WTC11 (cell line): Measurements from ENCODE around the gene GALNT11.

ENCODE experiments used
- ATF3 ChIP-seq: sonication (generic); formaldehyde crosslinking; conservative IDR thresholded peaks from 2 replicates; pipeline ENCODE4 v1.8.1; 2022; ENCODE audit warnings: mild to moderate bottlenecking, missing genetic modification reagents
- ESRRA ChIP-seq: sonication (generic); formaldehyde crosslinking; IDR thresholded peaks from 2 replicates; pipeline ENCODE4 v1.8.1; 2022; ENCODE audit warnings: mild to moderate bottlenecking, missing genetic modification reagents, borderline replicate concordance
- ETV6 ChIP-seq: sonication (generic); formaldehyde crosslinking; IDR thresholded peaks from 2 replicates; pipeline ENCODE4 v1.8.1; 2022; ENCODE audit warnings: mild to moderate bottlenecking, missing genetic modification reagents
- IRF1 ChIP-seq: sonication (generic); formaldehyde crosslinking; IDR thresholded peaks from 2 replicates; pipeline ENCODE4 v1.8.0; 2023; ENCODE audit warnings: missing genetic modification reagents
- NR3C1 ChIP-seq: sonication (generic); formaldehyde crosslinking; conservative IDR thresholded peaks from 2 replicates; pipeline ENCODE4 v1.8.1; 2023; ENCODE audit warnings: low read depth, mild to moderate bottlenecking, missing genetic modification reagents
- SP1 ChIP-seq: sonication (generic); formaldehyde crosslinking; conservative IDR thresholded peaks from 2 replicates; pipeline ENCODE4 v1.8.1; 2022; ENCODE audit warnings: missing genetic modification reagents
- TEAD4 ChIP-seq: sonication (generic); formaldehyde crosslinking; IDR thresholded peaks from 2 replicates; pipeline ENCODE4 v1.8.0; 2022; ENCODE audit warnings: mild to moderate bottlenecking, missing genetic modification reagents
- TP53 ChIP-seq: sonication (generic); formaldehyde crosslinking; IDR thresholded peaks from 2 replicates; pipeline ENCODE4 v1.8.1; 2023; ENCODE audit warnings: mild to moderate bottlenecking, missing genetic modification reagents
- ZNF512 ChIP-seq: sonication (generic); formaldehyde crosslinking; IDR thresholded peaks from 2 replicates; pipeline ENCODE4 v1.8.1; 2022; ENCODE audit warnings: missing genetic modification reagents, borderline replicate concordance
- TF ChIP-seq, protein P1 (sequence below): fragments of 200-600 bp; IDR thresholded peaks from 2 replicates; pipeline ENCODE4 v1.8.0; 2022; ENCODE audit warnings: antibody characterized with exemption
- TF ChIP-seq, protein P2 (sequence below): sonication (generic); formaldehyde crosslinking; IDR thresholded peaks from 2 replicates; pipeline ENCODE4 v1.8.1; 2023; ENCODE audit warnings: mild to moderate bottlenecking, missing genetic modification reagents
- TF ChIP-seq, protein P3 (sequence below): sonication (generic); formaldehyde crosslinking; IDR thresholded peaks from 2 replicates; pipeline ENCODE4 v1.8.1; 2023; ENCODE audit warnings: mild to moderate bottlenecking, moderate library complexity, missing genetic modification reagents

DNA sequence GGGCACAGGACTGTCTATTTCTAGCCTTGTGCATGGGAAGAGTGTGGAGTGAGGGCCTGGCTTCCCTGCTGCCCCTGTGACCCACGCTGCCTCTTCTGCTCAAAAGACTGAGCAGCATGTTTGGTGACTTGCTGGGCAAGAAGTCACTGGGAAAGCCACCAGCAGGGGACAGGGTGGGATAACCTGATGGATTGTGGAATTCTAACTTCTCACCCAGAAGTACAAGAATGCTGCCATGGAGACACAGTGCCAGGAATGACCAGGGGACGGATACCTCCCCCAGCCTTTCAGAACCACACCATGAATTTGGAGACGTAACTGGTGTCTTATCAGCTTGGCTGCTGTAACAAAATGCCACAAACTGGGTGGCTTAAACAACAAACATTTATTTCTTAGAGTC lies 40.9 kb upstream of the GALNT11 start:
- TF ChIP-seq SP1 (no peak), TEAD4 (no peak), ATF3 (CRISPR knock-in tag) (no peak), NR3C1 (CRISPR knock-in tag) (no peak), ESRRA (CRISPR knock-in tag) (no peak), TP53 (CRISPR knock-in tag) (no peak), IRF1 (no peak), ZNF512 (CRISPR knock-in tag) (no peak), ETV6 (CRISPR knock-in tag) (no peak)
- TF ChIP-seq, protein P1, sequence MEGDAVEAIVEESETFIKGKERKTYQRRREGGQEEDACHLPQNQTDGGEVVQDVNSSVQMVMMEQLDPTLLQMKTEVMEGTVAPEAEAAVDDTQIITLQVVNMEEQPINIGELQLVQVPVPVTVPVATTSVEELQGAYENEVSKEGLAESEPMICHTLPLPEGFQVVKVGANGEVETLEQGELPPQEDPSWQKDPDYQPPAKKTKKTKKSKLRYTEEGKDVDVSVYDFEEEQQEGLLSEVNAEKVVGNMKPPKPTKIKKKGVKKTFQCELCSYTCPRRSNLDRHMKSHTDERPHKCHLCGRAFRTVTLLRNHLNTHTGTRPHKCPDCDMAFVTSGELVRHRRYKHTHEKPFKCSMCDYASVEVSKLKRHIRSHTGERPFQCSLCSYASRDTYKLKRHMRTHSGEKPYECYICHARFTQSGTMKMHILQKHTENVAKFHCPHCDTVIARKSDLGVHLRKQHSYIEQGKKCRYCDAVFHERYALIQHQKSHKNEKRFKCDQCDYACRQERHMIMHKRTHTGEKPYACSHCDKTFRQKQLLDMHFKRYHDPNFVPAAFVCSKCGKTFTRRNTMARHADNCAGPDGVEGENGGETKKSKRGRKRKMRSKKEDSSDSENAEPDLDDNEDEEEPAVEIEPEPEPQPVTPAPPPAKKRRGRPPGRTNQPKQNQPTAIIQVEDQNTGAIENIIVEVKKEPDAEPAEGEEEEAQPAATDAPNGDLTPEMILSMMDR: no peak
- TF ChIP-seq, protein P2, sequence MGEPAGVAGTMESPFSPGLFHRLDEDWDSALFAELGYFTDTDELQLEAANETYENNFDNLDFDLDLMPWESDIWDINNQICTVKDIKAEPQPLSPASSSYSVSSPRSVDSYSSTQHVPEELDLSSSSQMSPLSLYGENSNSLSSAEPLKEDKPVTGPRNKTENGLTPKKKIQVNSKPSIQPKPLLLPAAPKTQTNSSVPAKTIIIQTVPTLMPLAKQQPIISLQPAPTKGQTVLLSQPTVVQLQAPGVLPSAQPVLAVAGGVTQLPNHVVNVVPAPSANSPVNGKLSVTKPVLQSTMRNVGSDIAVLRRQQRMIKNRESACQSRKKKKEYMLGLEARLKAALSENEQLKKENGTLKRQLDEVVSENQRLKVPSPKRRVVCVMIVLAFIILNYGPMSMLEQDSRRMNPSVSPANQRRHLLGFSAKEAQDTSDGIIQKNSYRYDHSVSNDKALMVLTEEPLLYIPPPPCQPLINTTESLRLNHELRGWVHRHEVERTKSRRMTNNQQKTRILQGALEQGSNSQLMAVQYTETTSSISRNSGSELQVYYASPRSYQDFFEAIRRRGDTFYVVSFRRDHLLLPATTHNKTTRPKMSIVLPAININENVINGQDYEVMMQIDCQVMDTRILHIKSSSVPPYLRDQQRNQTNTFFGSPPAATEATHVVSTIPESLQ (CRISPR knock-in tag): no peak
- TF ChIP-seq, protein P3, sequence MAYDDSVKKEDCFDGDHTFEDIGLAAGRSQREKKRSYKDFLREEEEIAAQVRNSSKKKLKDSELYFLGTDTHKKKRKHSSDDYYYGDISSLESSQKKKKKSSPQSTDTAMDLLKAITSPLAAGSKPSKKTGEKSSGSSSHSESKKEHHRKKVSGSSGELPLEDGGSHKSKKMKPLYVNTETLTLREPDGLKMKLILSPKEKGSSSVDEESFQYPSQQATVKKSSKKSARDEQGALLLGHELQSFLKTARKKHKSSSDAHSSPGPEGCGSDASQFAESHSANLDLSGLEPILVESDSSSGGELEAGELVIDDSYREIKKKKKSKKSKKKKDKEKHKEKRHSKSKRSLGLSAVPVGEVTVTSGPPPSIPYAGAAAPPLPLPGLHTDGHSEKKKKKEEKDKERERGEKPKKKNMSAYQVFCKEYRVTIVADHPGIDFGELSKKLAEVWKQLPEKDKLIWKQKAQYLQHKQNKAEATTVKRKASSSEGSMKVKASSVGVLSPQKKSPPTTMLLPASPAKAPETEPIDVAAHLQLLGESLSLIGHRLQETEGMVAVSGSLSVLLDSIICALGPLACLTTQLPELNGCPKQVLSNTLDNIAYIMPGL (CRISPR knock-in tag): no peak
